NB4 (cell line): ENCODE data around the gene DHX16.

Experiments
- MYC ChIP-seq: IDR thresholded peaks from 2 replicates; pipeline ENCODE4 v1.6.1; 2011; ENCODE audit warnings: low read depth, low read length
- POLR2A ChIP-seq: IDR thresholded peaks from 2 replicates; pipeline ENCODE4 v1.6.1; 2011; ENCODE audit warnings: mild to moderate bottlenecking; ENCODE audit not compliant: insufficient read length; ENCODE audit errors: extremely low read depth
- TF ChIP-seq, protein P1 (sequence below): IDR thresholded peaks from one replicate; pipeline ENCODE4 v1.5.1; 2012; ENCODE audit warnings: low read depth, low read length
- TF ChIP-seq, protein P2 (sequence below): IDR thresholded peaks from 2 replicates; pipeline ENCODE4 v1.6.1; 2011; ENCODE audit warnings: low read depth, low read length

DNA sequence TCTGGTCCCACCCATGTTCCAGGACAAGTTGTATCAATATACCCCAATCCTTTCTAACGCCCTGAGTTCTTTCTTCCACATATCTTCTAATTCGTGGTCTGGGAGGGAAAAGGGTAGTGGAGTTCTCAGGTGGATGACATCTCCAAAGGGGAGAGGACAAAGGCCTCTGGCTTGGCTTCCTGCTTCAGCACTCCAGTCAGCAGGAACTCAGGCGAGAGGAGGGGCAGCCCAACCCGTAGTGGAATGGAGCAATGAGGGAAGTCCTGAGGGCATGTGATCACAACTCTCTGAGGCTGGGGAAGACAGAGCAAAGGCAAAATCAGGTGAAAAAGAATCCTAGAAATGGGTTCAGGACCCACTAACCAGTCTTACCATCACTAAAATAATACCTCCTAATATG, 27.5 kb upstream of the DHX16 start:
- TF ChIP-seq POLR2A (no peak), MYC (no peak)
- TF ChIP-seq, protein P1, sequence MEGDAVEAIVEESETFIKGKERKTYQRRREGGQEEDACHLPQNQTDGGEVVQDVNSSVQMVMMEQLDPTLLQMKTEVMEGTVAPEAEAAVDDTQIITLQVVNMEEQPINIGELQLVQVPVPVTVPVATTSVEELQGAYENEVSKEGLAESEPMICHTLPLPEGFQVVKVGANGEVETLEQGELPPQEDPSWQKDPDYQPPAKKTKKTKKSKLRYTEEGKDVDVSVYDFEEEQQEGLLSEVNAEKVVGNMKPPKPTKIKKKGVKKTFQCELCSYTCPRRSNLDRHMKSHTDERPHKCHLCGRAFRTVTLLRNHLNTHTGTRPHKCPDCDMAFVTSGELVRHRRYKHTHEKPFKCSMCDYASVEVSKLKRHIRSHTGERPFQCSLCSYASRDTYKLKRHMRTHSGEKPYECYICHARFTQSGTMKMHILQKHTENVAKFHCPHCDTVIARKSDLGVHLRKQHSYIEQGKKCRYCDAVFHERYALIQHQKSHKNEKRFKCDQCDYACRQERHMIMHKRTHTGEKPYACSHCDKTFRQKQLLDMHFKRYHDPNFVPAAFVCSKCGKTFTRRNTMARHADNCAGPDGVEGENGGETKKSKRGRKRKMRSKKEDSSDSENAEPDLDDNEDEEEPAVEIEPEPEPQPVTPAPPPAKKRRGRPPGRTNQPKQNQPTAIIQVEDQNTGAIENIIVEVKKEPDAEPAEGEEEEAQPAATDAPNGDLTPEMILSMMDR, result no peak
- TF ChIP-seq, protein P2, sequence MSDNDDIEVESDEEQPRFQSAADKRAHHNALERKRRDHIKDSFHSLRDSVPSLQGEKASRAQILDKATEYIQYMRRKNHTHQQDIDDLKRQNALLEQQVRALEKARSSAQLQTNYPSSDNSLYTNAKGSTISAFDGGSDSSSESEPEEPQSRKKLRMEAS, result no peak
